Spinal cord (tissue), 10 donors: ENCODE results near the gene AGBL4. TPM values are rescaled to one million over a fixed set of nuclear protein-coding genes. Genes with fewer than 3 reads are reported as not detected.

Experiments used
- DNase-seq, 6 donors: peaks; one replicate each; pipeline versions ENCODE4 v3.0.0 to v3.0.0-alpha.2; 2013 to 2015; ENCODE audit warnings: low spot score in 6 of 6, low read depth in 4 of 6
- H3K27ac ChIP-seq: one replicate; pipeline ENCODE4 v1.5.1; 2013; ENCODE audit warnings: low read depth, low read length, control low read depth
- H3K27me3 ChIP-seq: one replicate; pipeline ENCODE4 v1.6.1; 2013; ENCODE audit warnings: low read length; ENCODE audit not compliant: control insufficient read depth, insufficient read depth
- H3K36me3 ChIP-seq: one replicate; pipeline ENCODE4 v1.6.1; 2013; ENCODE audit warnings: low read length; ENCODE audit not compliant: control insufficient read depth, insufficient read depth
- H3K4me1 ChIP-seq: one replicate; pipeline ENCODE4 v1.6.1; 2013; ENCODE audit warnings: low read length; ENCODE audit not compliant: control insufficient read depth, insufficient read depth
- H3K4me3 ChIP-seq: one replicate; pipeline ENCODE4 v1.5.1; 2013; ENCODE audit warnings: low read depth, low read length, control low read depth
- H3K9me3 ChIP-seq: one replicate; pipeline ENCODE4 v1.6.1; 2013; ENCODE audit warnings: low read length; ENCODE audit not compliant: control insufficient read depth, insufficient read depth
- WGBS: methylation state at CpG from one replicate; pipeline ENCODE4 v1.1.5; 2013; ENCODE audit warnings: missing lambda C conversion rate; ENCODE audit not compliant: insufficient coverage; 5-methylcytosine and 5-hydroxymethylcytosine counted together
- polyA plus RNA-seq, 2 donors: library from polyadenylated mRNA; unstranded; fragments of 120-200 nt; gene quantifications; one replicate each; pipeline ENCODE4 v1.2.1, GENCODE V29; 2013; ENCODE audit not compliant: insufficient read length in 2 of 2
- total RNA-seq, 2 donors: library from RNA; depleted of rRNA in 1 of 2; stranded (reverse); fragments of 120-200 nt in 1 of 2; fragments of >200 nt in 1 of 2; gene quantifications; one replicate each; pipeline versions ENCODE4 v1.2.3 to v1.2.4, GENCODE V29; 2013 to 2014
- donor health status: healthy.

AGBL4 gene
- total and polyA plus RNA-seq, 4 donors, result 3.8 to 6.8 (median 4.7) TPM

DNA sequence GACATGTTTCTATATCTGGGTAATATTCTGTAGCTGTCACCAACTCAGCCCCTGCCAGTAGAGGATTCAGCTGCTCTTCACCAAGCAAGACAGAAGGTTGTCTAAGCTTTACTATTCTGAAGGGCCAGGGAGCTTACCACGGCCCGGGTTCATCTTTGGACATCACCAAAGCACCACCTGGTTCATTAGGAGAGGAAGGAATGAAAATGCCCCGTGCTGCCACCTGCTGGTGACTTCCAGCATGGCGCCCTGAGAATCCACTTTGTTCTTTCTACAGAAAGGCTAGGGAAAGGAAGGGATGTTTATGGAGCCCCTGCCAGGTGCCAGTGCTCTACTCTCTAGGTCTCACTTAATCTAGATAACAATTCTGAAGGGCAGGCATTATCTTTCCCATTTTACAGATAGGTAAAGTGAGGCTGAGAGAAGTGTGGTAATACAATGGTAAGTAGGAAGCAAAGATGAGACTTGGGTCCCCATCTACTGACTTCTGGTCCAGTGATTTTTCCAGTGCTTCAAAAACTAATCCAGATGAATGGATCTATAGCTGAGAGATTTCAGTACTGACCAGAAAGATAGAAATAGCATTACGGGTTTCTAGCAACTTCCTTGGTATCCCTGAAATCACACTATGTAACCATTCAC, 1326.6 kb downstream of the AGBL4 start:
- Histone ChIP-seq H3K9me3 (no peaks in the 10 kb centered on the region), H3K4me1 (no peaks in the 10 kb centered on the region), H3K27ac (no peak overlapping the region), H3K27me3 (peaks cover 3% of the 10 kb centered on the region), H3K4me3 (no peak overlapping the region), H3K36me3 (no peaks in the 10 kb centered on the region)
- WGBS, result 50% methylated on average over 2 of the region's 5 CpGs
- DNase-seq, result peak in 4 of 6 donors; percentile 20 to 80 (median 52)

DNA sequence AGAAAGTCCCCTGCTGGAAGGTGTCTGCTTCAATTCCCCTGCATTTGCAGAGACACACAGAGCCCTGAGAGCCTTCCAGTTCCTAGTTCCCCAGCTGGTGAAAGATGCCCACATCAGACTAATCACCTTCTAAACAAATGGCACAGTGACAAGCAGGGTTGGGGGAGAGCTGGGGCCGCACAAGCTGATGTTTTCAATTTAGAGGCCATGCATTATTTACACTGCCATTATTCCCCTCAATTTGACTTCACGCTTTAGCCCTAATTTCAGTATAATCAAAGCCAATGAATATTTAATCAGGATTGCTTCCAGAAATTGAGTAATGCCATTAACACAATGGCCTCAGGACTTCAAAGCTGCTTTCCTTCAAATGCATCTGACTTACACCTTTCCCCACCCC, 1328.6 kb downstream of the AGBL4 start:
- Histone ChIP-seq H3K27me3 (peaks cover 3% of the 10 kb centered on the region), H3K4me1 (no peaks in the 10 kb centered on the region), H3K36me3 (no peaks in the 10 kb centered on the region), H3K27ac (no peak overlapping the region), H3K9me3 (no peaks in the 10 kb centered on the region), H3K4me3 (no peak overlapping the region)
- peak in 2 of 6 donors; percentile 68 to 85 for DNase-seq
- no CpG with 5 or more reads among the region's 2 CpGs for WGBS

- no peaks in the 10 kb centered on the region for H3K9me3 ChIP-seq
- H3K36me3 ChIP-seq, result no peaks in the 10 kb centered on the region
- 61% methylated on average over 6 of the region's 12 CpGs for WGBS
- H3K4me1 ChIP-seq, result no peaks in the 10 kb centered on the region
- H3K4me3 ChIP-seq, result no peak overlapping the region
- DNase-seq, result no peak
- peaks cover 3% of the 10 kb centered on the region for H3K27me3 ChIP-seq
- no peak overlapping the region for H3K27ac ChIP-seq
Observed at GRCh38 chr1:48693674-48694320, 1330.0 kb downstream of the AGBL4 start.

DNA sequence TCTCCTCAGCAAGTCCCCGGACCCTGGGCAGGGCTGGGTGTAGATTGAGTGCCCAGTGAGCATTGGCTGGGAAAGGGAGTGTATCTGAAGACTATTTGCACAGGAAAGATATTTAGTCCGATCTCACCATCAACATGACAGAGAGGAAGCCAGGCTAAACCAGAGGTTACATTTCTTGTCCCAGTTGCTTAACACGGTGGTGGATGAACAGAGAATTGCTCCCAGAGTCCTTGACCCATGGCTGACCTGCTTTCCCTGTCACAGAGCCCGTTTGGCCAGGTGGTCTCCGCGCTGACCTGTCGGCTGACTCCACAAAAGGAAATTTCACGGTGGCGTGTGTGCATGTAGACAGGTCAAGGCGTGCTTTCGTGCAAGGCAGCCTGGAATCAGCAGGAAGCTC, 1330.6 kb downstream of the AGBL4 start:
- no peak overlapping the region for H3K27ac ChIP-seq
- H3K36me3 ChIP-seq, result no peaks in the 10 kb centered on the region
- H3K4me1 ChIP-seq, result no peaks in the 10 kb centered on the region
- no peak for DNase-seq
- H3K4me3 ChIP-seq, result no peak overlapping the region
- peaks cover 3% of the 10 kb centered on the region for H3K27me3 ChIP-seq
- 83% methylated on average over 11 of the region's 11 CpGs for WGBS
- no peaks in the 10 kb centered on the region for H3K9me3 ChIP-seq

DNA sequence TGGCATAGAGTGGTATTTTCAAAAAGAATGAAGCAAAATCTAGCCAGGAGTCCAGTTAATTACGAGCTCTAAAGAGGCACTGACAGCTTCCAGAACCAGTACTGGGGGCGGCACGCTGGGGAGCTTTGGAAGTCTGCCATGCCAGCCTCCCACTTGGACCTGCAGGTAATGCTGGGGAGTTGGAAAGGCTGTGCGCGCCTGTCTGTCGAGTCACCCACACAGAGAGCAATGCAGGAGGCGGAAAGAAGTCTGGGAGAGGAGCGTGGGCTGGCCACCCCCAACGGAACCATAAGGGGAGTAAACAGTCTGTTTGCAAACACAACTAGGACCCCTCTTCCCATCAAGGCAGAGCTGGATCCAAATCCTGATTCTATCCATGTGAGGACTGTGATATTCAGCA, 1331.5 kb downstream of the AGBL4 start:
- 78% methylated on average over 5 of the region's 9 CpGs for WGBS
- H3K4me3 ChIP-seq, result no peak overlapping the region
- H3K27me3 ChIP-seq, result peaks cover 3% of the 10 kb centered on the region
- peaks cover 6% of the 10 kb centered on the region for H3K4me1 ChIP-seq
- no peaks in the 10 kb centered on the region for H3K36me3 ChIP-seq
- DNase-seq, result no peak
- no peaks in the 10 kb centered on the region for H3K9me3 ChIP-seq
- no peak overlapping the region for H3K27ac ChIP-seq

- no peak for DNase-seq
- H3K36me3 ChIP-seq, result no peaks in the 10 kb centered on the region
- no peak overlapping the region for H3K4me3 ChIP-seq
- WGBS, result 70% methylated on average over 3 of the region's 5 CpGs
- H3K27ac ChIP-seq, result no peak overlapping the region
- peaks cover 3% of the 10 kb centered on the region for H3K27me3 ChIP-seq
- H3K9me3 ChIP-seq, result no peaks in the 10 kb centered on the region
- peaks cover 9% of the 10 kb centered on the region for H3K4me1 ChIP-seq
Observed at GRCh38 chr1:48691429-48692001, 1332.2 kb downstream of the AGBL4 start.

DNA sequence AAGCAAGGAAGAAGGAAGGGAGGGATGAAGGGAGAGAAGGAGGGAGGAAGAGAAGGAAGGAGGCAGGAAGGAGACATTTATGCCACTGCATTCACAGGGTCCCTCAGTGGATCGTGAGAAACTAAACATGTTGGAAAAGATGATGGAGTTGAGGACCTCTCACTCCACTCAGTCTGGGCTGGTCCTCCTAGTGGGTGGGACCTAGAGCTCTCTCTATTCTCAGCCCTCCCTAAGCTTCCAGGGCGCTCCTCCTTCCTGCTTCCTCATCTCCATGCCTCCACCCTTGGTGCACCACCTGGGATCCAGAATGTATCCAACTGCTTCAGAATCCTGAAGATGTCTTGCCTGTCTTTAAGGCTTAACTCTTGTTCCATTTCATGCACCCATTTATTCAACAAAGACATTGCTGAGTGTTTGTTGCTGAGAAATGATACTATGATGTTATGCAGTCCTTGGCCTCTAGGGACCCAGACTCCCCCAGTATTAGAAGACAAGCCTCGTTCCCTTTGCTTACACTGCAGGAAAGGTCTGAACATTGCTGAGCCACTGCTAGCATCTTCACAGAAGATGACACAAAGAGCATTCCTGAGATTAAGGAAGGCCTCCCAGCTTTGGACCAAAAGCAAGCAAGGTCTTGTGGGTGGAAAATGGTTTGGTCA, 1335.5 kb downstream of the AGBL4 start:
- DNase-seq, result peak in 1 of 6 donors; percentile 45
- Histone ChIP-seq H3K27me3 (no peaks in the 10 kb centered on the region), H3K9me3 (no peaks in the 10 kb centered on the region), H3K36me3 (no peaks in the 10 kb centered on the region), H3K4me3 (no peak overlapping the region), H3K4me1 (peaks cover 9% of the 10 kb centered on the region), H3K27ac (no peak overlapping the region)
- 67% methylated on average over 2 of the region's 3 CpGs for WGBS

GRCh38 chr1:48687282-48688045, 1336.3 kb downstream of the AGBL4 start:
- Histone ChIP-seq H3K36me3 (no peaks in the 10 kb centered on the region), H3K4me1 (peaks cover 9% of the 10 kb centered on the region), H3K27ac (no peak overlapping the region), H3K27me3 (no peaks in the 10 kb centered on the region), H3K4me3 (no peak overlapping the region), H3K9me3 (no peaks in the 10 kb centered on the region)
- DNase-seq, result peak in 2 of 6 donors; percentile 29 to 51
- WGBS, result 58% methylated on average over 11 of the region's 13 CpGs

DNA sequence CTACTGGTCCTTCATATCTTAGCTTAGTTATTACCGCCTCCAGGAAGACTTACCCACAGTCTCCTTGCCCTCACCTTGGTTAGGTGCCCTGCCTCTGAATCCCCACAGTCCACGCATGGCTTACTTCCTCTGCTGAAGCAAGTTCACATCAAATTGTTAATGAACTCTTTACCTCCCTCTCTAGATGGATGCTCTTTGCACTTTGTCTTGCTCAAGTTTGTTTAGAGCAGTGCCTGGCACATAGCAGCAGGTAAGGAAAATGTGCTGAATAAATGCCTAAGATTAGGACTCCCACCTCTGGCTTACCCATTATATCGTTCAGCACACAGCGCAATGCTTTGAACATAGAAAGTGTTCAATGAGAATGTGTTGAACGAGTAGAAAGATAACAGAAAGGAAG, 1337.6 kb downstream of the AGBL4 start:
- H3K9me3 ChIP-seq, result no peaks in the 10 kb centered on the region
- H3K4me1 ChIP-seq, result peaks cover 9% of the 10 kb centered on the region
- no peak overlapping the region for H3K4me3 ChIP-seq
- no peaks in the 10 kb centered on the region for H3K27me3 ChIP-seq
- no peak for DNase-seq
- no peak overlapping the region for H3K27ac ChIP-seq
- no peaks in the 10 kb centered on the region for H3K36me3 ChIP-seq
- 95% methylated on average over 3 of the region's 5 CpGs for WGBS
